NCI-H82 treated with DMSO at 0.1 percent for 48 hours (cell line): Measurements from ENCODE around the gene ZBTB20.
"Not testable (repeated sequence)": the region's sequence is repeated elsewhere in the genome, so short reads cannot be mapped to it uniquely, and the experiment has no call there.

ENCODE experiments used
- DNase-seq: peaks from one replicate; lab custom pipeline; 2025; ENCODE audit not compliant: unreplicated experiment; lab: John Stamatoyannopoulos, UW

Gene ZBTB20

DNA sequence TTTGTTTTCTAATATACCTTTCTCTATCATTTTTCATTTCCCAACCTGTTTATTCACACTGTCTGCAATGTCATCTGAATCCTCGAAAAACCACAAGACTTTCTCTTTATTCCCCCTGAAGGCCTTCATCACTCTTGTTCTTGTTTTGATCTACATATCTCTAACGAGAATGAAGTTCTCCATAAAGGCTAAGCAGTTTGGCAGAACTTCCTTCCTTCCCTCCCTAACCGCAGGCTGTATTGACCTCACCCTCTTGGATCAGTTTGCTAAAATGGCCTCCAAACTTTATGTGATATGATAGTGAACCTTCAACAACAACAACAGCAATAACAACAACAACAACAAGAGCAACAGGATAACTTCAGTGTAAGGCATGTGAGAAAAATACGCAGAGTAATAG lies 460.5 kb downstream of the ZBTB20 start:
- no peak for DNase-seq

- no peak for DNase-seq
Measured at GRCh38 chr3:114685161-114685560, 461.9 kb downstream of the ZBTB20 start.

GRCh38 chr3:114680299-114680698 lies 466.8 kb downstream of the ZBTB20 start:
- no peak for DNase-seq

DNA sequence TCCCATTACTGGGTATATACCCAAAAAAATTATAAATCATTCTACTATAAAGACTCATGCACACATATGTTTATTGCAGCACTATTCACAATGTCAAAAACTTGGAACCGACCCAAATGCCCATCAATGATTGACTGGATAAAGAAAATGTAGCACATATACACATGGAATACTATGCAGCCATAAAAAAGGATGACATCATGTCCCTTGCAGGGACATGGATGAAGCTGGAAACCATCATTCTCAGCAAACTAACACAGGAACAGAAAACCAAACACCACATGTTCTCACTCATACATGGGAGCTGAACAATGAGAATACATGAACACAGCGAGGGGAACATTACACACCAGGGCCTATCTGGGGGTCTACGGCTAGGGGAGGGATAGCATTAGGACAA lies 467.3 kb downstream of the ZBTB20 start:
- not testable (repeated sequence) for DNase-seq

DNA sequence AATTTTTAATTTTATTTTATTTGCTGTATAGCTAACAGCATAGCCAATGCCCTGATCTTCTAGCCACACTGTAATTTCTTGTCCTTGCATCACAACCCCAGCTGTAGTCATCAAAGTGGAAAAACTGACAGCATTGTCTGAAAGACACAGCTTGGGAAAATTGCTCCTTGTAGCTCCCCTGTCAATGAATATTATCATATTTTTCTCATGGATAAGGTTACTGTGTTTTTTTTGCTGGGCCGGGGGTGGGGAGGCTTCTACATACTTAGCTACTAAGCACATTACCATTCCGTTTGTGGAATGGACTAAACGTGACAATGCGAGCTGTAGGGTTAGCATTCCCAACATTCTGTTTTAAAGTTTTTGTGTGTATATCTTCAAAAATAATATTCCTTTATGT lies 472.0 kb downstream of the ZBTB20 start:
- no peak for DNase-seq

- no peak for DNase-seq
Measured at GRCh38 chr3:114674036-114674435, 473.1 kb downstream of the ZBTB20 start.

DNA sequence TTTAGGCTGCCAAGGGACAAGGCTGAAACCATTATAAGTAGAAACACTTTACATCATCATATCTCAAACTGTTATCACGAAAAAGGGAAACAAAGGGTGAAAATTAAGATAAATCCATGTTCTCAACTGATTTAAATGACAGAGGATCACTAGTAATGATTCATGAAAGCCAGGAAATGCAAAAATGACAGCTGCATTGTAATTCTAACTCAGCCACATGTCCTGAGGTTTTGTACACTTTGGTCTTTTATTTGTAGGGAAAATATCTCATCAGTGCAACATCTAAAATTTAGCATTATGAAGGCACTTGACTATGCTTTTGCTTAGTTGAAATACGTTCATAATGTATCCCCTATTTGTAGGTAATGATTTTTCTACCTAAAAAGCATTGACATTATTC lies 473.6 kb downstream of the ZBTB20 start:
- DNase-seq = no peak

DNA sequence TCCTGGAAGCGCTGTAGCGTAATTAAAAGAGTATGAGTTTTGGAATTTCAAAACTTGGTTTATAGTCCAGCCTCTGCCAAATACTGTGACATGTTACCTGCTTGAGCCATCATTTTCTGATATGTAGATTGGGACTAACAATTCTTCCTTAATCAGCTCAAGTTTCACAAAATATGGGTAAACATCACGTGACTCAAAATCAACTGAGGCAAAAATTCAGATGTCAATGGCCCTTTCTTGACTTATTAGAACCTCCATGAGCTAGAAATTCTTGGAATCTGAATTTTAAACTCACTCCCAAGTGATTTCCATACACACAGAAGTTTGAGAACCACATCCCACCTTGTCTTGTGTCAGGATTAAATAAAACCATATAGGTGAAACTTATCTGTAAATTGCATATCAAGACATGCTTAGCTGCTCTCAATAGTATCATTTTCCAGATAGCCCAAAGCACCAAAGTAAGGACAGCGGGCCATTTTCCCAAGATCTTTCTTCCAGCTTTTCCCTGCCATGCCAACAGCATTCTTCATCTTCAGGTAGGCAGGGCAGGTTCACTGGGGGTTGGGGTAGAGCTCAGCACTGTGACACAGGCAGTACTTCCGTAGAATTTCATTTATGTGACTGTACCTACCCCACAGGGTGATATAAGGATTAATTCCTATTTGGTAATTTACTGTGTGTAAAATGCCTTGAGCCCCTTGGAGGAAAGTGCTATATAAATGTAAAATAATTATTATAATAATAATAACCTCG lies 474.2 kb downstream of the ZBTB20 start:
- no peak for DNase-seq

DNA sequence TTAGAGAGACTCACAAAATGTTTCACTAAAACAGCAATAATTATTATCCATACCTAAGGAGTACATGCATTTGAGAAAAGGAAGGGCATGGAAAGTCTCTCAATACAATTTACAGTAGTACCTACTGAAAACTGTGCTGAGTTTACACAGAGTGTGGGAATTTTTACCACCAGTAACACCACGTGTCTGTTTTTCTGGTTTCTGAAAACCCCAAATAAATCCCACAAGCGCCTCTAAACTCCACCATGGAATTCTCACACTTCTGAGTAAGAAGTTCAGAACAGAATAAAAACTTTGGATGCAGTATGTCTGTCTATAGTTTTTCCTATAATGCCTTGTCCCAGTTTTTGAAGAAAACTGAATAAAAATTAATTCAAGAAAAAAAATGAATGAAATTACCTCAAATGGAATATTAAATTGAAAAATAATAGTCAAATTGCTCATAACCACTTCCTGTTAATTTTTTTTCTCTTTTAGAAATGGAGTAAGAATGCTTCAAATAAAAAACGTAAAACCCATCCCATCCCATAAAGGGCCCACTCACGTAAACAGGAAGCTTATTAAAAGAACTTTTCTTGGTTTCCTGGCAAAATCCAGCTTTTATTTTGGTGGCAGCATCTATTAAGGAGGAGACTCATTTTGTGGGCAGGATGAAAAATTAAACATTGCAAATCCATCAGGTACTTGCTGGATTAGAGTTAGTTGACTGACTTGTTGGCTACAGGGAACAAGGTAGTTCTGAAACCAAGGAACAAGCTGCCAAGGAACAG lies 475.2 kb downstream of the ZBTB20 start:
- DNase-seq = no peak

DNA sequence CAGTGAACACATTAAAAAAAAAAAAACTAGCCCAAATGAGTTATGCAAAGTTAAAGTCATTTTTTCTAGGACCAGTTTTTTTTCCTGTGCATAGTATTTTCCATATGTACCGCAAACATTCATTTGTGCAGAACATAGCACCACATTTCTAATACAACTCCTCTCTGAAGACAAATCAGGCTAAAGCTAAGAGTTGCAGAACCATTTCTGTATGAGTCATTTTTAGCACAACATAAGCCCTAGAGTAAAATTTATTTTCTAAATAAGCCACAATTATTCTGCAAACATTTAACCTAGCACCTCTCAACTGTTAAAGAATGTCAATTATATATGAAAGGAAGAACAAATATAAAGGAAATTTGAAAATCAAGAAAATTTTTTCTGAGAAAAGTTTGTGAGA lies 477.5 kb downstream of the ZBTB20 start:
- no peak for DNase-seq

DNA sequence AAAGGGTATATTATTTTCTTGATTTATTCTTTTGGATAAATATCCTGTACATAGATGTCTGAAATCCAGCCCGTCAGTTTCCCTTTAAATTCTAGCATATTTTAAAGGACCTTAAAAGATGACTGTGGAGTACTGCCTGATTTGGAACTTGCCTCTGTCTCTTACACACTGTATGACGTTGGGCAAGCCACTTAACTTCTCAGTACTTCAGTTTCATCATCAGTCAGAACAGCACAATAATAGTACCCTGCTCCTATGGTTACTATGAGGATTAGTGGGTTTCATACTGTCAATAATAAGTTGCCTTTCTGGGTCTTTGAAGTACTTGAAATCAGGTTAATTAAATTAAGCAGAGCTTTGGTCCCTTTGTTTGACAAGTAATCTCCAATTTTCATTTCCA lies 479.0 kb downstream of the ZBTB20 start:
- no peak for DNase-seq

GRCh38 chr3:114666623-114667022 lies 480.5 kb downstream of the ZBTB20 start:
- no peak for DNase-seq

GRCh38 chr3:114664006-114664405 lies 483.1 kb downstream of the ZBTB20 start:
- peak; percentile 7 for DNase-seq

DNA sequence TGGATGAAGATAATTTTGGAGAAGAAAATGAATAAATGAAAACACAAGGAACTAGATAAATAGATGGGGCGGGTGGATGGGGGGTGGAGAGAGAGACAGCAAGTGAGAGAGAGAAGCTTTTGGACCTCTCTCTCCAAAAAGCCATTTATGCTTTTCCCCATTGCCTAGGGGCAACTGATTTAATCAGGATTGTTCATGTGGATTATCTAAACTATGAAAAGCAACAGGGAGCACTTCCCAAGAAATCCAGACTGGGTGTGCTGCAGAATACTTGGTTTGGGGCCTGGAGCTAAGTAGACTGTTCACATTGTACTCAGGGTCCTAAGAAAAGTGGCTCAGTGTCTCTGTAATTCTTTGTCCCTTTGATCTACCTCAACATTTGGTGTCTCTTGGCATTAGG lies 486.3 kb downstream of the ZBTB20 start:
- no peak for DNase-seq

- no peak for DNase-seq
Measured at GRCh38 chr3:114660124-114660523, 487.0 kb downstream of the ZBTB20 start.

DNA sequence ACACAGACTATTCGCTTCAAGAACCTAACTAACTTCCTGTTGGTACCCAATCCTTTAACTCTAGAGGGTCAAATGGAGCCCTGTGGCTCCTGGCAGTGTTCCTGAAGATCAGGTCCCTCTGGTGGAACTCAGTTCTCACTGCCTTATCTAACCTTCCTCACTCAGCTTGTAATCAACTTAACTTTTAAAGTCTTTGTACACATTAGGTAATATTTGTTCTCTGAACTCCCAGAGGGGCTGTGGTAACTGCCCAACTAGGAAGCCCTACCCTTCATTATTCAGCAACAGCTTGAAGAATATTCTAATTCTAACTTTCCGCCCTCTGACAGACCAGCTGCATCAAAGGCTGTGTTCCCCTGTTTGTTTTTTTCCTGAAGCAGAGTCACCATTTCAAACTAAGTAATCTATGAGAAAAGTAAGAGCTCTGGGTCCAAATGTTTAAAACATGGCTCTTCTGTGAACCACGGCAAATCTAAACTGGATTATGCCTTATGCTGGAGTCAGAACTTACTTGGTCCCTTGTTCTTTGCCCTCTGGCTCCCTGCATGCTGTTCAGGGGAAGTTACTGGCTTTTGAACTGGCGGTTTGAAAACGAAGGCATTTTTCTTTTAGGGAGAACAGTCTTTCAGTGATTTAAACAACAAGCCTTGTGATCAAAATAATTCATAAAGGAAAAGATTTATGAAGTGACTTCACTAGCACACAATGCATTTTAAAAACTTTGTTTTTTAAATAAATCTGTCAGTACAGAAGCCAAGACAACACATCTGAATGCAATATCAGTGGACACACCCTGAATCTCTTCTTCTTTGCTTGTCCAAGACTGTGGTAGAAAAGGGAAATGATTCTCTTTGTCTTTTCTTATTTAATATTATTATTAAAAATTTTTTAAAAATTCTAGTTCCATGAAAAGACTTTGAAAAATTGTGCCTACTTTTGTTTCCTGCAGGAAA lies 487.7 kb downstream of the ZBTB20 start:
- no peak for DNase-seq

DNA sequence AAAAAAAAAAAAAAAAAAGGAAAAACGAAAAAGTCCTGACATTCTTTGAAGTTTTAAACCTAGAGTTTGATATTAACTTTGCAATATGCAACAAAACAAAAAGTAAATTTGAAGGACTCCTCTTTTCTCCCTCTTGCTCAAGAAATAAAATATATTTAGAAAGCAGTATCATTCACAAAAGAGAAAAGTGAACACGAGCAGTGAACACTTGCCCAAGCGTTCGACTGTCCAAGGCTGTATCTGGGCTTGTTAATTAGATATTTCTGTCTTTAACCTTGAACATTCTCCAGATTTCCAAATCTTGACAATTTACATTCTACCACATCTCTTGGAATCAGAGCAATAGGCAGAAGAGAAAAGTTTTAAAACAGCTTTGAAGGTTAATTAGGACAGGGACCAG lies 495.5 kb downstream of the ZBTB20 start:
- no peak for DNase-seq

- no peak for DNase-seq
Measured at GRCh38 chr3:114650808-114651207, 496.3 kb downstream of the ZBTB20 start.

- DNase-seq = no peak
Measured at GRCh38 chr3:114649331-114649730, 497.8 kb downstream of the ZBTB20 start.

DNA sequence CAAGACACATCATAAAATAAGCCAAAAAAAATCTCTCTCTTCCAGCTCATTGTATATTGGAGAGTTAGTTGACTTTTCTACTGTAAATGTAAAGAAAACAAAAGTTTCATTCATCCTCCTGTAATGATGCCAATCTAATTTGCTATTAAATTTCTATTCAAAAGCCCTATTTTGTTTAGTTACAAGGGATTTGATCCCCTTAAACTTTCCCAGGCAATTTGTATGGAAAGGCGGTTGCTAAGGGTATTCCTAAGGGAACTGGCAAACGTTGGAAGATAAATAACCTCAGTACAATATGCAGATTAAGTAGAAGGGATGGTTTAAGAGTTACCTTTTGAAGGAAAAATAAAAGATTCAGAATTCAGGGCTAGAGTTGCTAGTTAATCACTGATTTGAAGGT lies 500.6 kb downstream of the ZBTB20 start:
- no peak for DNase-seq

- DNase-seq = no peak
Measured at GRCh38 chr3:114645392-114645791, 501.7 kb downstream of the ZBTB20 start.
